Stimulated activated CD8-positive, alpha-beta memory T cell treated with anti-CD3 and anti-CD28 coated beads, Interleukin-7, amount 100 ng/mL, for 1 hour (primary cell): Measurements from ENCODE around the gene WNT7B.

ENCODE experiments used
- DNase-seq, 2 donors: peaks; one replicate each; pipeline ENCODE4 v3.0.0-alpha.2; 2020; ENCODE audit warnings: low read depth in 2 of 2

The WNT7B gene

GRCh38 chr22:45953178-45953577, 23.8 kb downstream of the WNT7B start:
- DNase-seq: no peak

- DNase-seq: no peak
Measured at GRCh38 chr22:45952553-45952952, 24.4 kb downstream of the WNT7B start.

DNA sequence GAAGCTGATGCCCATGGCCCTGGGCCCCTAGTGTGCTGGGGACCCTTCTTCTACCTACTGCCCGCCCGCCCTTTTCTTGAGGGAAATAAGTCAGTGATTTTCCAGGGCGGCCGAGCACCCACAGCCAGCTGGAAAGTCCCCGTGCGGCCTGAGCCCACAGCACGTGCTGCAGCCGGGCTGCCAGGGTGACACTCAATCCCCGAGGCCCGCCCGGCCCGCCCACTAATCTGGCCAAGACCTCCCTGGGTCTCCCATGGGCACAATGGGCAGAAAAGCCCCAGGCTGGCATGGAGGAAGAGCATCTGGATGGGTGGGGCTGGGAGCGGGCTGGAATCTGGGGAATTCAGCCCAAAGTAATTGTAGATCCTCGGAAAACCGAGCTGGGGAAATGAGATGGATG, 24.8 kb downstream of the WNT7B start:
- no peak for DNase-seq

DNA sequence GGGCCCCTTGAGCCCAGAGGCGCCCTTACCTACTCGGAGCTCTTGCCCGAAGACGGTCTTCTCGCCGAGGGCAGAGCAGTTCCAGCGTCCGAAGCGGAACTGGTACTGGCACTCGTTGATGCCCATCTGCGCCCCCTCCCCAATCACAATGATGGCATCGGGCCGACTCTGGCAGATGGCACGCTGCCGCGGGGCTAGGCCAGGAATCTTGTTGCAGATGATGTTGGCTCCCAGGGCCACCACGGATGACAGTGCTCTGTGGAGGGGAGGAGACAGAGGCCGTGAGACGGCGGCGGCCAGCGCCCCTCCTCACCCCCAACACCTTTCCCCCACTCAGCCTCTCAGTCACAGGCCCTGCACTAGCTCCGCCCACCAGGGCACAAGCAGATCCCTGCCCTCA, 27.1 kb downstream of the WNT7B start:
- no peak for DNase-seq

DNA sequence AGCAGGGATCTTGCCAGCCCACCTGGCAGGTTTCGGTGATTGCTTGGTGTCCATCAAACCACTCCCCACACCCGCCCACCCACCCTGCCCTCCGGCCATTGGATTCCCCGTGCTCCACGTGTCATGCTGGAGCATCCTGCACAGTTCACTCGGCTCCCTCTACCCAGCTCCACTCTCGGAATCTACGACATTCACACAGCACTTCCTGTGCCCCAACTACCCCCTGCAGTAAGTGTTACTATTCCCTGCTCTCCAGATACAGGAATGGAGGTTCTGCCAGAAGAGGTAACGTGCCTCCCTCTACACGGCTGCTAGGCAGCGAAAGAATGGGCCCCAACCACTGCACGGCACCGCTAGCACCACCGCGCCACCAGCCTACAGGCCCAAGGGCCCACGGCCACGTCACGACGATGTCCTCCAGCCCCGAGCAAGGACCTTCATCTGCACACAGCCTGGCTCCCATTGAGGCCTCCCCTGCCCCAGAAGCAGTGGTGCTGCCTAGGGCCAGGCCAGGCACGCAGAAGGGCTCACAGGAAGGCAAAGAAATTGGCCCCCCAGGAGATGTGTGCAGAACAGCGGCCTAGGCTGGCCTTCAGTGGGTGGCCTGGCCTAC, 27.6 kb downstream of the WNT7B start:
- DNase-seq: no peak

DNA sequence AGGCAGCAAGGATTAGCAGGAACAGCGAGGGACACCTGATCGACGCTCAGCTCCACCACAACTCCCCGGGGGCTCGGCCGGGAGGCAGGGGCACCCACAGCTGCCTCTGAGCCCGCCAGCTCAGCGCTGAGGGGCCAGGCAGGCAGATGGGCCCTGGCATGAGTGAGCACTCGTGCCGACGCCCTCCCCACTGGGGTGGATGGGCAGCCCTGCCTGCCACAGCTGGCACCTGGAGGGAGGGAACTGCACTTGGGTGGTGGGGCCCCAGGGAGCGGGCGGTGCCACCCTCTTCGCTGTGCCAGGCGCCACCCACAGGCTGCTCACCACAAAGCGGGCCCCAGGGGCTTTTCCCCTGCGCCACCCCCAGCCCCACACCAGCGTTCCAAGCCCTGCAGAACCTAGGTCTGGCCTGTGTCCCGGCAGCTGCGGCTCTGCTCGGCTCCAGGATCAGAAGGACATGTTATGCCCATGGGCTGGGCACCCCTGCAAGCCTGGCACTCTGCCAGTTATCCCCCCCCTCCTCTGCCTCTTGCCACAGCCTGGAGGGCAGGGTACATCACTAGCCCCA, 28.8 kb downstream of the WNT7B start:
- no peak for DNase-seq

DNA sequence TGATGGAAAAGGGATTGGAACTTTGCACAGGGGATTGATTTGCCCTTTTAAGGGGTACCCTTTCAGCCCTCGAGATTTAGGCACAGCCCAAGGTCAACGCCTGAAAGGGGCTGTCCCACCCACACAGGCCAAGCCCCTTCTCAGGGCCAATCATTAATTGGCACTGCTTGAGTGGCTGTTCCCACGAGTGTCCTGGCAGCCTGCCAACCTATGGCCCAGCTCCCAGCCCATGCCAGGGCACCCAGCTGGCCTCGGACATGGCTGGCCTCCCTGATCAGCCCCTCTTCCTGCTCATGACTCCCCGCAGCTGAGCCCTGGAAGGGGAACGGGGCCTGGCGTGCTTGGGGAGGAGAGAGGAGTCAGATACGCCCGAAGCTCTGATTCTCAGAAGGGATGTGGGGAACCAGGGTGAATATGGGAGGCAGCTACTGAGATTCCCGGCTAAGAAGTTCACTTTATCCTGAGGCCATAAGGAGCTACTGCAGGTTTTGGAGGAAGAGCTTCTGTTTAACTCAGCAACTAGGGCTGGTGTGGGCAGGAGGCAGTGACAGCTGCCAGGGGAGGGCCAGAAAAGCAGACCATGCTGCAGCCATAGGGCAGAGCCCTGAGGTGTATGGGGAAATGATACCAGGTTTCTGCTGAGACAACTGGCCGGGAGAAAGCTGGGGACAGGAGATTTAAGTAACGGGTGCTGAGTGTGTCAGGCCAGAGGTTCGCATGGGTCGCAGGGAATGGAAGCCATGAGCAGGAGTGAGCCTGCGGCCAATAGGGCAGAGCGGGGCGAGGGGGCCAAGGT, 30.0 kb downstream of the WNT7B start:
- DNase-seq: no peak

DNA sequence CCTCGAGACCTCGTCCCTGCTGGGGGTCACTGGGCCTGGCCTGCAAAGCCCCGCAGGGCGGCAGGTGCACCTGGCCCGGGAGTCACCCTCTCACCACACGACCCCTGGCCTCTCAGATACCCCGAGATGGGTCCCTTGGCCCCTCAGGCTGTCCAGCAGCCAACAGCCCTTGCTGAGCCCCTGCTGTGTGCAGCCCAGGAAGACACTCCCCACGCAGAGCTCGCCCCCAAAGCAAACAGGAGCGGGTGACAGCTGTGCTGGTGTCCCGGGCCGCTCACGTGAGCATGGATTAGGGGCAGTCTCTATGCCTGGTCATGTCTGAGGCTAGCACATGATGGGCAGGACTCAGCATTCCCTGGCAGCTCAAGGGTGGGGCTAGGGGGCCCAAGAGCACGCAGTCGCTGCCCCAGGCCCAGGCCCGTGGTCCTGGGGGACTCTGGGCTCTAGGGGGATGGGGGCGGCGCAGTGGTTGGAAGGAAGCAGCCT, 31.3 kb downstream of the WNT7B start:
- DNase-seq: no peak

GRCh38 chr22:45942787-45943493, 34.0 kb downstream of the WNT7B start:
- DNase-seq: no peak

DNA sequence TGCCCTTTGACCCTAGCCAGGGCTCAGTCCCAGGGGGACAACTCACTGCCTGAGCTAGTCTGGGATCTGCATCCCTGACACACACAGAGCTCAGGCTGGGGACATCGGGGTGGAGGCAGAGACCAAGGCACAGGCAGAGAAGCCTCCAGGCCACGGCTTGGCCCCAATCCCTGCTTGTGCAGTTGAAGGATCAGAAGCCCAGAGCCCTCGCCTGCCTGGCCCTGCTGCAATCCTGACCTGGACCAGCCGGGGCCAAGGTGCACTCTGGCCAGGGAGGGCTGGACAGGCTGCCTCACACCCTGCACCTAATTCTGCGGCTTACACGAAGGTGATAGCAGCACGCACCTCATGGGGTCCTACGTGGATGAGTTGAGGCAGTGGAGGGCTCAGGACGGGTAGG, 34.6 kb downstream of the WNT7B start:
- no peak for DNase-seq

DNA sequence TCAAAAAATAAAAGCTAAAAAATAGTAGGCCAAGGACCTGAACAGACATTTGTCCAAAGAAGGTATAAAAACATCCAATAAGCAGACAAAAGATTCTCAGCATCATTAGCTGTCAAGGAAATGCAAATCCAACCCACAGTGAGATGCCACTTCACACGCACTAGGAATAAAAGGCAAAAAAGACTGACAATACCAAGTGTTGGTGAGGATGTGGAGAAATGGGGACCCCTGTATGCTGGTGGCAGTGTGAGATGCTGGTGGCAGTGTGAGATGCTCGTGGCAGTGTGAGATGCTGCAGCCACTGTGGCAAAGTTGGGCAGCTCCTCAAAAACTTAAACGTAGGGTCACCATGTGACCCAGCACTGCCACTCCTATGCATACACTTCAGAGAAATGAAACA, 38.0 kb downstream of the WNT7B start:
- no peak for DNase-seq

DNA sequence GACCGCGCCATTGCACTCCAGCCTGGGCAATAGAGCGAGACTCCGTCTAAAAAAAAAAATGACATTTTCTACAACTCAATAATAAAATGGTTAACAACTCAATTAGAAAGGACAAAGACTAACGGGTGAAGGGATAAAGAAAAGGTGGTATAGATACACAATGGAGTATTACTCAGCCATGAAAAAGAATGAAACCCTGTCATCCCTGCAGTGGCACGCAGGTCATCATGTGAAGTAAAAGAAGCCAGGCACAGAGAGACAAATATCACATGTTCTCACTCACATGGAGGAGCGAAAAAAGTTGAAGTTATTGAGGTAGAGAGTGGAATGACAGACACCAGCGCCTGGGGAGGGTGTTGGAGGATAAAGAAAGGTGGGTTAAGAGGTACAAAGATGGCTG, 39.0 kb downstream of the WNT7B start:
- DNase-seq: no peak

DNA sequence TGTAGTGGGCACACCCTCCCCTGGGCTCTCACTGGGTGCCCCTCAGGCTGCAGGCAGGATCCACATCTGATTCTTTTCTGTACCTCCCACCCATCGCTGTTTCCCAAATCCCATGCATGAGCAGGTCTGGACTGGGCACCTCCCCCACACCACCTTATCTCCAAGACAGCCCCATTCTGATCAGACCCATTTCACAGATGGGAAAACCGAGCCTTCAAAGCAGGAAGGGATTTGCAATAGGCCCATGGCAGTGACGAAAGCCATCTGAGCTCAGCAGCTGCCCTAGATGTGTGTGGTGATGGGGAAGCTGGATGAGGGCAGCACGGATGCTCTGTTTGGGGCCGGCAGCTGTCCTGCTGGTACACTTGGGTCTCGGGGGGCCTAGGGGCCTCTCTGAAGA, 41.4 kb downstream of the WNT7B start:
- no peak for DNase-seq

DNA sequence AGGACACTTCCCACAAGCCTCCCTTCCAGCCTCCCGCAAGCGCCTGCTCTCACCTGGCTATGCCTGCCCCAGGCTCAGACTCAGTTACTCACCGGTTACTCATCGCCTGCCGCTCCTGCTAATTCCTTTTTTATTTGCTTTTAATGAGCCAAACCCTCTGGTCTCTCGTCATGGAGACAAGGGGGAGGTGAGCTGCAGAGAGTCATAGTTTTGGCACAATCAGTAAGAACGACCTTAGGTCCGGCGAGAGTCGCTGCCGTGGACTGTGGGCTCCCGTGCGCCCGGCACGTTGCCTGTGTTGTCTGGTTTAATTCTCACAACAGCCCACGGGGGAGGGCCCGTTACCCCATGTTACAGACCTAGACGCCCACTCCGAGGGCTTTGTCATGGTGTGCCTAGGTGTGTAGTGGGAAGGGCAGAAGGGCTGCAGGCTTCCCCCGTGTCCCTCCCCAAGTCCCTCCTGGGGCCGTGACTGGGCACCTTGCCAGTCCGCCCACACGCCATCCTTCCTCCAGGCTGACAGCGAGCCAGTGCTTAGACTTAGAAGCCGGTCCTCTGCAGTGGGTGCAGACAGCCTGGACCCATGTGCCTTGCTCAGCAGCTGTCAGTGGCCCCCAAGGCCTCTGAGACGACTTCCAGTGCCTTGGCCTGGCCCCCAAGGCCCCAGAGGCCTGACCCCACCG, 42.2 kb downstream of the WNT7B start:
- no peak for DNase-seq

- no peak for DNase-seq
Measured at GRCh38 chr22:45934168-45934564, 42.8 kb downstream of the WNT7B start.

GRCh38 chr22:45933506-45934167, 43.3 kb downstream of the WNT7B start:
- no peak for DNase-seq

DNA sequence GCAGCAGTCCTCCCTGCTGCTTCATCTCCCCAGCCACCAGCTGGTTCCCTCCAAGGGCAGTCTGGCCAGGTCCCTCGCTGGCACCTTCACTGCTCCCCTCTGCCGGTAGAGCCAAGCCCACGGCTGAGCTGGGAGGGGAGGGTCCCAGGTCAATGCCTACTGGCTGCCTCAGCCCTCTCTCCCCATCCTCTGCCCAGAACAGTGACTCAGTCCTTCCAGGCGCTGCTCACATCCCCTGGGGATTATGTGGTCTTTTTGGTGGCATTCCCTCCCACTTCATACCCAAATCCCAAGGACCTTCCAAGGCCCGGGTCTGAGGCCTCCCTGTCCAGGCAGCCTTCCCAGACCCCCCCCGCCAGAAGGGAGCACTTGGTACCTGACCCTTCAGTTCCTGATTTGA, 44.9 kb downstream of the WNT7B start:
- DNase-seq: no peak

DNA sequence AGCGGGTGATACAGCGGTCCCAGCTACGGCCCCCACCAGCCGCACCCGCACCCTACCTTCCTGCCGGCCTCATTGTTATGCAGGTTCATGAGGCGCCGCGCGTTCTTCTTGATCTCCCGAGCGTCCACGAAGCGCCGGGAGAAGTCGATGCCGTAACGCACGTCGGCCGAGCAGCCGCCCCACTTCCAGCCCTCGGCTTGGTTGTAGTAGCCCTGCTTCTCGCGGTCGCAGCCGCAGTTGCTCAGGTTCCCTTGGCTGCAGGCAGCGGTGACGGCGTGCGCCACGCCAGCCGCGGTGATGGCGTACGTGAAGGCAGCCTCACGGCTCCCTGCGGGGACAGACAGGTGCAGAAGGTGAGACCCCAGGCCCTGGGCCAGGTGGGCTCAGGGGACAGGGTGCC, 45.9 kb downstream of the WNT7B start:
- DNase-seq: no peak

GRCh38 chr22:45930324-45930723, 46.6 kb downstream of the WNT7B start:
- no peak for DNase-seq

- DNase-seq: no peak
Measured at GRCh38 chr22:45929649-45930048, 47.3 kb downstream of the WNT7B start.

- DNase-seq: no peak
Measured at GRCh38 chr22:45928726-45929368, 48.1 kb downstream of the WNT7B start.
